Stomach (tissue), 4 donors: ENCODE data around the gene GK2.

Experiments
- CTCF ChIP-seq, 7 experiments: fragments of 450-650 bp in 4 of 7; fragments of 200-600 bp in 3 of 7; sonication (generic) in 3 of 7; IDR thresholded peaks; one replicate each; pipeline ENCODE4 v1.5.1; 2016 to 2019; ENCODE audit warnings: antibody characterized with exemption in 7 of 7, control low read depth in 2 of 7, mild to moderate bottlenecking in 1 of 7
- EP300 ChIP-seq: sonication (generic); formaldehyde crosslinking; IDR thresholded peaks from one replicate; pipeline ENCODE4 v1.6.1; 2017; ENCODE audit warnings: antibody characterized with exemption
- POLR2A ChIP-seq, 4 donors: fragments of 450-650 bp; IDR thresholded peaks; one replicate each; pipeline ENCODE4 v1.6.1; 2016; ENCODE audit warnings: antibody characterized with exemption in 4 of 4, control low read depth in 2 of 4, mild to moderate bottlenecking in 1 of 4, moderate library complexity in 1 of 4

DNA sequence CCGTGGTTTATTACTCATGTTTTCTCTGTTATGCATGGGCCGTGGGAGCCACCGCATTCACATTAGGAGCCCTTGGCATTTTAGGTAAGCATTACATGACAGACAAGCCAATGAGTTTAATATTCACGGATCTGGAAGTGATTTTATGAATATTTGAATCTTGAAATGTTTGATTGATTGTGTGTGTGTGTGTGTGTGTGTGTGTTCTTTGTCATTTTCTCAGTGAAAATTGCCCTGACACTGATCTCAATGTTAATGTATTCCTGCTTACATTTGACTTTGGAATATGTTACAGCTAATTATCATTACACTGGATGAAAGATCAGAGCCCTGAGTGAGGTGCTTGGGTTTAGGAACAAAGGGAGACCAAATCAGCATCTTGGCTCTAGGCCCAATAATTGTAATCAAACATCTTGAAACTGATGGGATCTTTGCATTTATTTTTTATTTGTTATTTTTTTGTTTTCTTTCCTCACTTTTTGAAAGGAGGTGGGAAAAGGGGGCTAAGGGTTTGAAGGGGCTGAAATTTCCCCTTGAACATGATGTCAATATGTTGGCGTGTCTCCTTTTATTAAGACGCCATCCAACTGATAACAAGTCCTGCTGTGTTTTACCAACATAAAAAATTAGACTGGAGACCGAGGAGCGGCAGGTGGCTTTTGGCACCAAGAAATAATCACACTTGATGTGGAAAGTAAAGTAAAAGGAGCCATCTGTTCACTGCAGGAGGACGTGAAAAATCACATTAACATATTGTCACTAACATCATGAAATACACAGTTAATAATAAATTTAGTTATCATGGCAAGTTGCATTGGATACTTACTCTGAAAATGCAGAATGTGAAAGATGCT lies 5.2 kb upstream of the GK2 start:
- TF ChIP-seq CTCF (IDR thresholded peaks at IDR 0.05) (no peak), EP300 (no peak), POLR2A (IDR thresholded peaks at IDR 0.05) (no peak)
